WTC11 (cell line): ENCODE data around the gene CCDC85A. TPM values are rescaled to one million over a fixed set of nuclear protein-coding genes. Genes with fewer than 3 reads are reported as not detected.

ENCODE experiments used
- ATAC-seq: fragments of 200-7000 bp; cut with Tn5 transposase; 2 replicates; pipeline ENCODE4 v1.10.0; 2021; ENCODE audit warnings: mild to moderate bottlenecking, moderate library complexity
- CTCF ChIA-PET: fragments of 300-600 bp; sonication (Branson Sonifier 250); formaldehyde crosslinking; loops from one replicate; lab custom pipeline; 2021; ENCODE audit warnings: antibody characterized with exemption; lab: Charles Lee
- POLR2A ChIA-PET: fragments of 350-600 bp; sonication (Branson Sonifier 250); formaldehyde crosslinking; loops from one replicate; lab custom pipeline; 2021; ENCODE audit warnings: antibody characterized with exemption; lab: Charles Lee
- DNase-seq: peaks from one replicate; pipeline ENCODE4 v3.0.0; 2021; ENCODE audit warnings: low spot score
- H3K27ac Mint-ChIP-seq: 2 replicates; pipeline ENCODE4 v1.8.0; 2021; ENCODE audit warnings: mixed read lengths
- H3K27me3 Mint-ChIP-seq: 2 replicates; pipeline ENCODE4 v1.8.0; 2021; ENCODE audit warnings: low read depth, mild to moderate bottlenecking, moderate library complexity, mixed read lengths
- H3K36me3 Mint-ChIP-seq: 2 replicates; pipeline ENCODE4 v1.8.0; 2021; ENCODE audit warnings: mixed read lengths
- H3K4me1 Mint-ChIP-seq: 2 replicates; pipeline ENCODE4 v1.8.0; 2022; ENCODE audit warnings: mixed read lengths
- H3K4me3 Mint-ChIP-seq: 2 replicates; pipeline ENCODE4 v1.8.0; 2021; ENCODE audit warnings: mild to moderate bottlenecking, moderate library complexity, mixed read lengths
- H3K9me3 Mint-ChIP-seq: 2 replicates; pipeline ENCODE4 v1.8.0; 2021; ENCODE audit warnings: mixed read lengths
- AFF4 ChIP-seq: sonication (generic); formaldehyde crosslinking; IDR thresholded peaks from 2 replicates; pipeline ENCODE4 v1.8.1; 2023; ENCODE audit warnings: mild to moderate bottlenecking, missing genetic modification reagents, borderline replicate concordance
- AR ChIP-seq: fragments of 250-450 bp; sonication (Bioruptor Pico); IDR thresholded peaks from 2 replicates; pipeline ENCODE4 v1.9.0; 2021; ENCODE audit warnings: mild to moderate bottlenecking
- ATF3 ChIP-seq: sonication (generic); formaldehyde crosslinking; conservative IDR thresholded peaks from 2 replicates; pipeline ENCODE4 v1.8.1; 2022; ENCODE audit warnings: mild to moderate bottlenecking, missing genetic modification reagents
- ATF6 ChIP-seq: sonication (generic); formaldehyde crosslinking; IDR thresholded peaks from 2 replicates; pipeline ENCODE4 v1.8.1; 2023; ENCODE audit warnings: mild to moderate bottlenecking, missing genetic modification reagents
- E2F5 ChIP-seq: sonication (generic); formaldehyde crosslinking; IDR thresholded peaks from 2 replicates; pipeline ENCODE4 v1.8.1; 2022; ENCODE audit warnings: mild to moderate bottlenecking, moderate library complexity, missing genetic modification reagents
- EMX1 ChIP-seq: fragments of 250-450 bp; sonication (Bioruptor Pico); IDR thresholded peaks from 2 replicates; pipeline ENCODE4 v1.8.0; 2021; ENCODE audit warnings: mild to moderate bottlenecking
- ETV6 ChIP-seq: sonication (generic); formaldehyde crosslinking; IDR thresholded peaks from 2 replicates; pipeline ENCODE4 v1.8.1; 2022; ENCODE audit warnings: mild to moderate bottlenecking, missing genetic modification reagents
- FOXK1 ChIP-seq: sonication (generic); formaldehyde crosslinking; IDR thresholded peaks from 2 replicates; pipeline ENCODE4 v1.8.0; 2022; ENCODE audit warnings: mild to moderate bottlenecking, moderate library complexity, missing genetic modification reagents
- GABPB1 ChIP-seq: sonication (generic); formaldehyde crosslinking; IDR thresholded peaks from 2 replicates; pipeline ENCODE4 v1.8.1; 2023; ENCODE audit warnings: mild to moderate bottlenecking, missing genetic modification reagents
- GTF2I ChIP-seq: fragments of 250-450 bp; sonication (Bioruptor Pico); conservative IDR thresholded peaks from 2 replicates; pipeline ENCODE4 v1.4.0; 2021; ENCODE audit warnings: mild to moderate bottlenecking
- MAX ChIP-seq: sonication (generic); formaldehyde crosslinking; IDR thresholded peaks from 2 replicates; pipeline ENCODE4 v1.8.0; 2022; ENCODE audit warnings: mild to moderate bottlenecking, missing genetic modification reagents
- MXD4 ChIP-seq: fragments of 250-450 bp; sonication (Bioruptor Pico); IDR thresholded peaks from 2 replicates; pipeline ENCODE4 v1.8.0; 2021; ENCODE audit warnings: mild to moderate bottlenecking, moderate library complexity, borderline replicate concordance
- NFATC4 ChIP-seq: fragments of 250-450 bp; sonication (Bioruptor Pico); IDR thresholded peaks from 2 replicates; pipeline ENCODE4 v1.9.0; 2021; ENCODE audit warnings: mild to moderate bottlenecking
- RELA ChIP-seq: sonication (generic); formaldehyde crosslinking; IDR thresholded peaks from 2 replicates; pipeline ENCODE4 v1.8.1; 2022; ENCODE audit warnings: missing genetic modification reagents, mild to moderate bottlenecking, borderline replicate concordance
- SP1 ChIP-seq: sonication (generic); formaldehyde crosslinking; conservative IDR thresholded peaks from 2 replicates; pipeline ENCODE4 v1.8.1; 2022; ENCODE audit warnings: missing genetic modification reagents
- TCF7 ChIP-seq: sonication (generic); formaldehyde crosslinking; IDR thresholded peaks from 2 replicates; pipeline ENCODE4 v1.8.0; 2022; ENCODE audit warnings: mild to moderate bottlenecking, low read depth, missing genetic modification reagents, moderate library complexity
- TP53 ChIP-seq: sonication (generic); formaldehyde crosslinking; IDR thresholded peaks from 2 replicates; pipeline ENCODE4 v1.8.1; 2023; ENCODE audit warnings: mild to moderate bottlenecking, missing genetic modification reagents
- ZNF219 ChIP-seq: sonication (generic); formaldehyde crosslinking; IDR thresholded peaks from 2 replicates; pipeline ENCODE4 v1.8.0; 2023; ENCODE audit warnings: missing genetic modification reagents, mild to moderate bottlenecking, borderline replicate concordance
- ZNF232 ChIP-seq: sonication (generic); formaldehyde crosslinking; IDR thresholded peaks from 2 replicates; pipeline ENCODE4 v1.8.0; 2022; ENCODE audit warnings: mild to moderate bottlenecking, missing genetic modification reagents
- ZNF317 ChIP-seq: sonication (generic); formaldehyde crosslinking; IDR thresholded peaks from 2 replicates; pipeline ENCODE4 v1.8.1; 2023; ENCODE audit warnings: low read depth, mild to moderate bottlenecking, moderate library complexity, missing genetic modification reagents, borderline replicate concordance
- ZNF425 ChIP-seq: fragments of 250-450 bp; sonication (Bioruptor Pico); conservative IDR thresholded peaks from 2 replicates; pipeline ENCODE4 v1.9.0; 2021; ENCODE audit warnings: mild to moderate bottlenecking
- total RNA-seq: library from RNA; stranded (reverse); gene quantifications from 3 replicates; pipeline ENCODE4 v1.2.3, GENCODE V29; 2021

The CCDC85A gene
- total RNA-seq, 1 experiment from 2014 or later = 0.22 TPM

- TF ChIP-seq ATF6 (CRISPR knock-in tag) (no peak), ATF3 (CRISPR knock-in tag) (no peak), AFF4 (CRISPR knock-in tag) (no peak), AR (CRISPR knock-in tag) (no peak), TCF7 (no peak)
- TF ChIP-seq, all 79 proteins: peak for 0
Measured at GRCh38 chr2:56344771-56345170, 161.0 kb downstream of the CCDC85A start (continued).

GRCh38 chr2:56347881-56348280 lies 164.1 kb downstream of the CCDC85A start:
- H3K9me3 Mint-ChIP-seq = no peaks in the 10 kb centered on the region
- H3K4me1 Mint-ChIP-seq = peaks cover 35% of the 10 kb centered on the region
- no peaks in the 10 kb centered on the region for H3K36me3 Mint-ChIP-seq
- ATAC-seq (no peak), DNase-seq (no peak)
- ChIA-PET POLR2A (no interaction called here), CTCF (no interaction called here)
- no peak overlapping the region for H3K27ac Mint-ChIP-seq
- H3K4me3 Mint-ChIP-seq = no peak overlapping the region
- no peaks in the 10 kb centered on the region for H3K27me3 Mint-ChIP-seq
- TF ChIP-seq TP53 (CRISPR knock-in tag) (no peak), GABPB1 (CRISPR knock-in tag) (no peak), TCF7 (no peak), GTF2I (CRISPR knock-in tag) (no peak), ZNF317 (CRISPR knock-in tag) (no peak), MXD4 (CRISPR knock-in tag) (no peak), ETV6 (CRISPR knock-in tag) (no peak), ZNF219 (no peak), E2F5 (CRISPR knock-in tag) (no peak), ZNF425 (CRISPR knock-in tag) (no peak), AR (CRISPR knock-in tag) (no peak), NFATC4 (no peak), SP1 (CRISPR knock-in tag) (no peak), MAX (CRISPR knock-in tag) (no peak), ATF3 (CRISPR knock-in tag) (no peak), RELA (CRISPR knock-in tag) (no peak), ZNF232 (CRISPR knock-in tag) (no peak), EMX1 (CRISPR knock-in tag) (no peak), FOXK1 (CRISPR knock-in tag) (no peak)
